Stimulated activated naive CD8-positive, alpha-beta T cell treated with anti-CD3 and anti-CD28 coated beads, Interleukin-15, amount 100 ng/mL, for 72 hours (primary cell): ENCODE results near the gene ATP6V0D1.

ENCODE experiments used
- ATAC-seq: fragments of 150-1000 bp; cut with Tn5 transposase; 2 replicates; pipeline ENCODE4 v1.10.0; 2021; ENCODE audit warnings: mild to moderate bottlenecking, moderate library complexity
- DNase-seq, 2 donors: peaks; one replicate each; pipeline ENCODE4 v3.0.0; 2021 to 2022
- H3K27ac Mint-ChIP-seq, 2 donors: one replicate each; pipeline ENCODE4 v1.8.0; 2022; ENCODE audit warnings: mild to moderate bottlenecking in 2 of 2, mixed read lengths in 2 of 2, moderate library complexity in 2 of 2
- H3K27me3 Mint-ChIP-seq: one replicate; pipeline ENCODE4 v1.8.0; 2022; ENCODE audit warnings: mixed read lengths
- H3K4me1 Mint-ChIP-seq: one replicate; pipeline ENCODE4 v1.8.0; 2022; ENCODE audit warnings: mild to moderate bottlenecking, mixed read lengths
- H3K4me3 Mint-ChIP-seq, 2 donors: one replicate each; pipeline ENCODE4 v1.8.0; 2022; ENCODE audit warnings: mild to moderate bottlenecking in 2 of 2, mixed read lengths in 2 of 2, moderate library complexity in 1 of 2
- H3K9me3 Mint-ChIP-seq, 2 donors: one replicate each; pipeline ENCODE4 v1.8.0; 2022; ENCODE audit warnings: mixed read lengths in 2 of 2

ATP6V0D1 gene

GRCh38 chr16:67432506-67432890 is 48.5 kb downstream of the ATP6V0D1 start:
- ATAC-seq (no peak), DNase-seq (no peak)
- Mint-ChIP-seq H3K27me3 (peaks cover 56% of the 10 kb centered on the region), H3K4me3 (no peak overlapping the region), H3K9me3 (no peaks in the 10 kb centered on the region), H3K4me1 (peaks cover 35% of the 10 kb centered on the region), H3K27ac (no peak overlapping the region)

GRCh38 chr16:67431775-67432505 is 49.0 kb downstream of the ATP6V0D1 start:
- Mint-ChIP-seq H3K4me3 (peak overlapping the region; percentile 64 to 70), H3K27me3 (peaks cover 61% of the 10 kb centered on the region), H3K4me1 (peaks cover 33% of the 10 kb centered on the region), H3K27ac (no peak overlapping the region), H3K9me3 (no peaks in the 10 kb centered on the region)
- DNase-seq (no peak), ATAC-seq (no peak)

GRCh38 chr16:67430977-67431774 is 49.8 kb downstream of the ATP6V0D1 start, which contains the start of gene HSD11B2:
TSS of gene HSD11B2 (plus strand) at chr16:67431121. CDS start at chr16:67431249, 128 bp downstream.
- H3K9me3 Mint-ChIP-seq = no peaks in the 10 kb centered on the region
- H3K4me1 Mint-ChIP-seq = peaks cover 33% of the 10 kb centered on the region
- ATAC-seq (peak; percentile 55), DNase-seq (peak; percentile 23 to 47)
- H3K4me3 Mint-ChIP-seq = peak within 1 kb of the TSS; percentile 82 to 88
- H3K27ac Mint-ChIP-seq = peak within 1 kb of the TSS; percentile 55 to 88
- peaks cover 67% of the 10 kb centered on the region for H3K27me3 Mint-ChIP-seq

GRCh38 chr16:67430504-67430976 is 50.4 kb downstream of the ATP6V0D1 start:
- peak; percentile 46 for ATAC-seq
- DNase-seq = peak in 1 of 2 donors; percentile 36
- Mint-ChIP-seq H3K4me3 (peak overlapping the region; percentile 82 to 88), H3K27me3 (peaks cover 69% of the 10 kb centered on the region), H3K9me3 (no peaks in the 10 kb centered on the region), H3K27ac (peak overlapping the region; percentile 55 to 88), H3K4me1 (peaks cover 33% of the 10 kb centered on the region)

- DNase-seq (no peak), ATAC-seq (no peak)
- H3K27ac Mint-ChIP-seq = peak overlapping the region; percentile 55 to 88
- H3K27me3 Mint-ChIP-seq = peaks cover 75% of the 10 kb centered on the region
- no peaks in the 10 kb centered on the region for H3K9me3 Mint-ChIP-seq
- H3K4me1 Mint-ChIP-seq = peaks cover 33% of the 10 kb centered on the region
- peak overlapping the region; percentile 82 to 88 for H3K4me3 Mint-ChIP-seq
Measured at GRCh38 chr16:67429799-67430503, 51.0 kb downstream of the ATP6V0D1 start.

- Mint-ChIP-seq H3K4me3 (peak overlapping the region; percentile 49 to 70), H3K9me3 (no peaks in the 10 kb centered on the region), H3K27ac (no peak overlapping the region), H3K4me1 (peaks cover 33% of the 10 kb centered on the region), H3K27me3 (peaks cover 77% of the 10 kb centered on the region)
- DNase-seq (no peak), ATAC-seq (no peak)
Measured at GRCh38 chr16:67429053-67429798, 51.7 kb downstream of the ATP6V0D1 start.

GRCh38 chr16:67428146-67428731 is 52.7 kb downstream of the ATP6V0D1 start:
- H3K9me3 Mint-ChIP-seq = no peaks in the 10 kb centered on the region
- peaks cover 74% of the 10 kb centered on the region for H3K27me3 Mint-ChIP-seq
- ATAC-seq = peak; percentile 79

GRCh38 chr16:67426950-67427349 is 54.0 kb downstream of the ATP6V0D1 start:
- Mint-ChIP-seq H3K27ac (no peak overlapping the region), H3K9me3 (no peaks in the 10 kb centered on the region), H3K4me3 (no peak overlapping the region), H3K27me3 (peaks cover 69% of the 10 kb centered on the region), H3K4me1 (peaks cover 25% of the 10 kb centered on the region)
- ATAC-seq (no peak), DNase-seq (no peak)

More at GRCh38 chr16:67428146-67428731, 52.7 kb downstream of the ATP6V0D1 start:
- Mint-ChIP-seq H3K27ac (no peak overlapping the region), H3K4me3 (no peak overlapping the region), H3K4me1 (peaks cover 33% of the 10 kb centered on the region)
- peak; percentile 62 to 71 for DNase-seq

GRCh38 chr16:67426022-67426421 is 54.9 kb downstream of the ATP6V0D1 start:
- H3K4me1 Mint-ChIP-seq = peaks cover 20% of the 10 kb centered on the region
- no peak for DNase-seq
- no peak for ATAC-seq
- peaks cover 60% of the 10 kb centered on the region for H3K27me3 Mint-ChIP-seq
- no peaks in the 10 kb centered on the region for H3K9me3 Mint-ChIP-seq
- no peak overlapping the region for H3K27ac Mint-ChIP-seq
- no peak overlapping the region for H3K4me3 Mint-ChIP-seq

- peaks cover 60% of the 10 kb centered on the region for H3K27me3 Mint-ChIP-seq
- no peak overlapping the region for H3K27ac Mint-ChIP-seq
- H3K4me3 Mint-ChIP-seq = no peak overlapping the region
- no peak for ATAC-seq
- peaks cover 19% of the 10 kb centered on the region for H3K4me1 Mint-ChIP-seq
- H3K9me3 Mint-ChIP-seq = no peaks in the 10 kb centered on the region
- DNase-seq = no peak
Measured at GRCh38 chr16:67425580-67425979, 55.4 kb downstream of the ATP6V0D1 start.

- Mint-ChIP-seq H3K4me3 (no peak overlapping the region), H3K9me3 (no peaks in the 10 kb centered on the region), H3K27me3 (peaks cover 54% of the 10 kb centered on the region), H3K27ac (no peak overlapping the region), H3K4me1 (peaks cover 14% of the 10 kb centered on the region)
- no peak for DNase-seq
- ATAC-seq = no peak
Measured at GRCh38 chr16:67425061-67425460, 55.9 kb downstream of the ATP6V0D1 start.

- H3K9me3 Mint-ChIP-seq = no peaks in the 10 kb centered on the region
- ATAC-seq (no peak), DNase-seq (no peak)
- no peak overlapping the region for H3K27ac Mint-ChIP-seq
- peaks cover 53% of the 10 kb centered on the region for H3K27me3 Mint-ChIP-seq
- H3K4me3 Mint-ChIP-seq = no peak overlapping the region
- peaks cover 7% of the 10 kb centered on the region for H3K4me1 Mint-ChIP-seq
Measured at GRCh38 chr16:67424261-67424615, 56.7 kb downstream of the ATP6V0D1 start.

GRCh38 chr16:67423611-67424260 is 57.2 kb downstream of the ATP6V0D1 start:
- Mint-ChIP-seq H3K4me1 (peaks cover 5% of the 10 kb centered on the region), H3K9me3 (no peaks in the 10 kb centered on the region), H3K27ac (no peak overlapping the region), H3K27me3 (peaks cover 51% of the 10 kb centered on the region), H3K4me3 (no peak overlapping the region)
- DNase-seq (no peak), ATAC-seq (no peak)

- DNase-seq (no peak), ATAC-seq (no peak)
- Mint-ChIP-seq H3K27me3 (peaks cover 49% of the 10 kb centered on the region), H3K9me3 (no peaks in the 10 kb centered on the region), H3K4me3 (no peak overlapping the region), H3K27ac (no peak overlapping the region), H3K4me1 (no peaks in the 10 kb centered on the region)
Measured at GRCh38 chr16:67423015-67423414, 57.9 kb downstream of the ATP6V0D1 start.
